GM12878 (cell line): ENCODE results near the gene SLC49A4.

Source experiments
- ELK1 ChIP-seq: IDR thresholded peaks from 2 replicates; pipeline ENCODE4 v1.6.1; 2012; ENCODE audit warnings: low read depth, low read length, improper control_type of control experiment
- FOS ChIP-seq: IDR thresholded peaks from 3 replicates; pipeline ENCODE4 v1.6.1; 2011; ENCODE audit warnings: borderline replicate concordance; ENCODE audit not compliant: insufficient read length; ENCODE audit errors: extremely low read depth
- MTA2 ChIP-seq: fragments of 450-650 bp; IDR thresholded peaks from 2 replicates; pipeline ENCODE4 v1.6.1; 2016; ENCODE audit warnings: low read depth, mild to moderate bottlenecking, moderate library complexity
- PBX3 ChIP-seq: IDR thresholded peaks from 2 replicates; pipeline ENCODE4 v1.6.1; 2011; ENCODE audit warnings: mild to moderate bottlenecking, low read depth, low read length, moderate library complexity; ENCODE audit not compliant: insufficient replicate concordance
- PKNOX1 ChIP-seq: fragments of 450-650 bp; IDR thresholded peaks from 2 replicates; pipeline ENCODE4 v1.6.1; 2016; ENCODE audit warnings: mild to moderate bottlenecking
- POLR2AphosphoS2 ChIP-seq: IDR thresholded peaks from 2 replicates; pipeline ENCODE4 v1.6.1; 2011; ENCODE audit warnings: low read depth, mild to moderate bottlenecking, low read length, improper control_type of control experiment, moderate library complexity
- RCOR1 ChIP-seq: conservative IDR thresholded peaks from 2 replicates; pipeline ENCODE4 v1.6.1; 2012; ENCODE audit warnings: low read depth, low read length, improper control_type of control experiment
- ZNF274 ChIP-seq: IDR thresholded peaks from one replicate; pipeline ENCODE4 v1.8.0; 2011; ENCODE audit not compliant: insufficient read length, insufficient read depth
- ZNF384 ChIP-seq: IDR thresholded peaks from 2 replicates; pipeline ENCODE4 v1.6.1; 2012; ENCODE audit warnings: low read depth, mild to moderate bottlenecking, low read length, improper control_type of control experiment, borderline replicate concordance

- TF ChIP-seq ELK1 (no peak), POLR2AphosphoS2 (no peak), ZNF384 (no peak), RCOR1 (no peak), MTA2 (no peak), FOS (no peak), ZNF274 (no peak), PBX3 (no peak), PKNOX1 (no peak)
Measured at GRCh38 chr3:122924056-122924455, 129.2 kb downstream of the SLC49A4 start.
